HepG2 (cell line): Measurements from ENCODE around the gene RSPH9. TPM values are rescaled to one million over a fixed set of nuclear protein-coding genes. Genes with fewer than 3 reads are reported as not detected.

Experiments used
- ARNT ChIP-seq: fragments of 450-650 bp; IDR thresholded peaks from 2 replicates; pipeline ENCODE4 v1.6.1; 2017
- ISX ChIP-seq: sonication (generic); formaldehyde crosslinking; conservative IDR thresholded peaks from 2 replicates; pipeline ENCODE4 v1.5.0; 2020; ENCODE audit warnings: missing genetic modification reagents
- KAT7 ChIP-seq: IDR thresholded peaks from 2 replicates; pipeline ENCODE4 v1.6.1; 2018; ENCODE audit warnings: borderline replicate concordance, missing compliant biosample characterization
- KLF12 ChIP-seq: sonication (generic); formaldehyde crosslinking; IDR thresholded peaks from 2 replicates; pipeline ENCODE4 v1.4.0; 2020; ENCODE audit warnings: missing genetic modification reagents, borderline replicate concordance
- MAFF ChIP-seq: IDR thresholded peaks from 2 replicates; pipeline ENCODE4 v1.6.1; 2011; ENCODE audit warnings: low read depth, low read length, improper control_type of control experiment
- MAZ ChIP-seq, 2 experiments: sonication (generic) in 1 of 2; formaldehyde crosslinking in 1 of 2; IDR thresholded peaks; 2 replicates each; pipeline versions ENCODE4 v1.5.0 to v1.6.1; 2012 to 2020; ENCODE audit warnings: low read depth in 2 of 2, mild to moderate bottlenecking in 2 of 2, borderline replicate concordance in 1 of 2, improper control_type of control experiment in 1 of 2, low read length in 1 of 2, missing genetic modification reagents in 1 of 2, moderate library complexity in 1 of 2
- SSRP1 ChIP-seq: IDR thresholded peaks from 2 replicates; pipeline ENCODE4 v1.6.1; 2016; ENCODE audit warnings: control low read depth
- ZFAT ChIP-seq: sonication (generic); formaldehyde crosslinking; conservative IDR thresholded peaks from 2 replicates; pipeline ENCODE4 v1.8.1; 2023; ENCODE audit warnings: missing genetic modification reagents, inconsistent platforms
- ZNF350 ChIP-seq: sonication (generic); formaldehyde crosslinking; IDR thresholded peaks from 2 replicates; pipeline ENCODE4 v1.4.0; 2020; ENCODE audit warnings: mild to moderate bottlenecking, low read depth, missing genetic modification reagents, borderline replicate concordance
- ZNF724P ChIP-seq: sonication (generic); formaldehyde crosslinking; IDR thresholded peaks from 2 replicates; pipeline ENCODE4 v1.8.0; 2022; ENCODE audit warnings: missing genetic modification reagents, borderline replicate concordance
- ZNF839 ChIP-seq: sonication (generic); formaldehyde crosslinking; IDR thresholded peaks from 2 replicates; pipeline ENCODE4 v1.4.0; 2020; ENCODE audit warnings: missing genetic modification reagents, mild to moderate bottlenecking, borderline replicate concordance
- ZNF850 ChIP-seq: sonication (generic); formaldehyde crosslinking; conservative IDR thresholded peaks from 2 replicates; pipeline ENCODE4 v1.9.0; 2021; ENCODE audit warnings: mild to moderate bottlenecking, missing genetic modification reagents
- polyA plus RNA-seq, 8 experiments: library from polyadenylated mRNA; depleted of rRNA in 3 of 8; stranded (reverse) in 7 of 8; unstranded in 1 of 8; fragments of >200 nt; fragmentation: Illumina TruSeq in 4 of 8; extraction: Trizol in 4 of 8; gene quantifications; 2 replicates each; pipeline versions ENCODE4 v1.2.1 to v1.2.3, GENCODE V29; 2011 to 2016; ENCODE audit warnings: low read depth in 4 of 8, missing spikeins in 1 of 8, mixed read lengths in 1 of 8; ENCODE audit not compliant: insufficient read depth in 1 of 8
- total RNA-seq, 5 experiments: library from RNA; depleted of rRNA; stranded (reverse); fragments of >200 nt; fragmentation: Illumina TruSeq; extraction: Trizol; gene quantifications; 2 replicates each; pipeline ENCODE4 v1.2.3, GENCODE V29; 2016; ENCODE audit warnings: low read depth in 1 of 5
- TF ChIP-seq, protein P1 (sequence below): sonication (generic); formaldehyde crosslinking; conservative IDR thresholded peaks from 2 replicates; pipeline ENCODE4 v1.8.0; 2022; ENCODE audit warnings: missing genetic modification reagents
- TF ChIP-seq, protein P2 (sequence below): sonication (generic); formaldehyde crosslinking; conservative IDR thresholded peaks from 2 replicates; pipeline ENCODE4 v1.5.0; 2020; ENCODE audit warnings: missing genetic modification reagents
- TF ChIP-seq, protein P3 (sequence below): sonication (generic); formaldehyde crosslinking; IDR thresholded peaks from 2 replicates; pipeline ENCODE4 v1.4.0; 2020; ENCODE audit warnings: low read depth, mild to moderate bottlenecking, missing genetic modification reagents
- TF ChIP-seq, protein P4 (sequence below): sonication (generic); formaldehyde crosslinking; IDR thresholded peaks from 2 replicates; pipeline ENCODE4 v1.4.0; 2020; ENCODE audit warnings: missing genetic modification reagents
- TF ChIP-seq, protein P5 (sequence below): sonication (generic); formaldehyde crosslinking; IDR thresholded peaks from 2 replicates; pipeline ENCODE4 v1.5.0; 2020; ENCODE audit warnings: missing genetic modification reagents, mild to moderate bottlenecking, borderline replicate concordance

The RSPH9 gene
- total and polyA plus RNA-seq, 2 of the 13 experiments (the other 11 are each of a cell fraction or from before 2014, with no cell fraction given), result 0.04 TPM; not detected in 1

DNA sequence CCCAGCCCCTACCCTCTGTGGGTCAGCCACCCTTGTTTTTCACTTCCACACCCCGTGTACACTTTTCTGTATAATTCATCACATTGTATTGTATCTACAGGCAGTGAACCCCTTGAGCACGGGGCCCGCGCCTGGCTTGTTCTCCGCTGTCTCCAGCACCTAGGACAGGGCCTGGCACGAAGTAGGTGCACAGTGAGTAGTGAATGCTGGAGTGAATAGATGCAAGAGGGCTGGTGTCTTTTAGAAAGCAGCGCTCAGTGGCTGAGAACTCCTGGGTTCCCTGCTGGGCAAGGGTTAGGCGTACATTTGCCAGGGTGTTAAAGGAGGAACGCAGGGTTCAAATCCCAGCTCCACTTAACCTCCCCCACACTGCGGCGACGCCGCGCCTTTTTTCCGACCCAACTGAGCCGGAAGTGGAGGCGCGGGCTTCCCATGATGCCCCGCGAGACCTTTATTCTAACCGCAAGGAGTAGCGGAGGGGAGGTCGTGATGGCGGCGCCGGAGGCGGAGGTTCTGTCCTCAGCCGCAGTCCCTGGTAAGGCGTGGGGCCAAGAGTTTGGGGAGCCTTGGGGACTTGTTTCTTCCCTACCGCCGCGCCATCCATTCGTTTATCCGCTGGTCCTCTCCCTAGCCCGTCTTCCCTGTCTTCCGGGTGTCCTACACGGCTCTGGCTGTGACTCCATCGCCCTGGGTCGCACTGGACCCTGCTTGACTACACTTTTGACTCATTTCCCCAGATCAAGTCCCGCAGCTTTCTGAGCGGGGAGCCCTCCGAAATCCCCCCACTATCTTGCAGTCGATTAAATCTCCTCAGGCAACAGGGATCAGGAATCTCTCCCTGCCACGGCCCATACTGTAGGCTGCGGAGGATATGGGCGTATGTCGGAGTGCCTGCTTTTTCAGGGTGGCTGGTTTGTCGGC, 9.2 kb upstream of the RSPH9 start, which contains the start of gene MAD2L1BP (continued):
- TF ChIP-seq, protein P1, sequence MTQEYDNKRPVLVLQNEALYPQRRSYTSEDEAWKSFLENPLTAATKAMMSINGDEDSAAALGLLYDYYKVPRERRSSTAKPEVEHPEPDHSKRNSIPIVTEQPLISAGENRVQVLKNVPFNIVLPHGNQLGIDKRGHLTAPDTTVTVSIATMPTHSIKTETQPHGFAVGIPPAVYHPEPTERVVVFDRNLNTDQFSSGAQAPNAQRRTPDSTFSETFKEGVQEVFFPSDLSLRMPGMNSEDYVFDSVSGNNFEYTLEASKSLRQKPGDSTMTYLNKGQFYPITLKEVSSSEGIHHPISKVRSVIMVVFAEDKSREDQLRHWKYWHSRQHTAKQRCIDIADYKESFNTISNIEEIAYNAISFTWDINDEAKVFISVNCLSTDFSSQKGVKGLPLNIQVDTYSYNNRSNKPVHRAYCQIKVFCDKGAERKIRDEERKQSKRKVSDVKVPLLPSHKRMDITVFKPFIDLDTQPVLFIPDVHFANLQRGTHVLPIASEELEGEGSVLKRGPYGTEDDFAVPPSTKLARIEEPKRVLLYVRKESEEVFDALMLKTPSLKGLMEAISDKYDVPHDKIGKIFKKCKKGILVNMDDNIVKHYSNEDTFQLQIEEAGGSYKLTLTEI, result no peak
- TF ChIP-seq KLF12 (CRISPR knock-in tag), result peak; percentile 72
- TF ChIP-seq, protein P2, sequence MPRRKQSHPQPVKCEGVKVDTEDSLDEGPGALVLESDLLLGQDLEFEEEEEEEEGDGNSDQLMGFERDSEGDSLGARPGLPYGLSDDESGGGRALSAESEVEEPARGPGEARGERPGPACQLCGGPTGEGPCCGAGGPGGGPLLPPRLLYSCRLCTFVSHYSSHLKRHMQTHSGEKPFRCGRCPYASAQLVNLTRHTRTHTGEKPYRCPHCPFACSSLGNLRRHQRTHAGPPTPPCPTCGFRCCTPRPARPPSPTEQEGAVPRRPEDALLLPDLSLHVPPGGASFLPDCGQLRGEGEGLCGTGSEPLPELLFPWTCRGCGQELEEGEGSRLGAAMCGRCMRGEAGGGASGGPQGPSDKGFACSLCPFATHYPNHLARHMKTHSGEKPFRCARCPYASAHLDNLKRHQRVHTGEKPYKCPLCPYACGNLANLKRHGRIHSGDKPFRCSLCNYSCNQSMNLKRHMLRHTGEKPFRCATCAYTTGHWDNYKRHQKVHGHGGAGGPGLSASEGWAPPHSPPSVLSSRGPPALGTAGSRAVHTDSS (CRISPR knock-in tag), result no peak; the same call in 1 of the 2 replicates
- TF ChIP-seq, protein P3, sequence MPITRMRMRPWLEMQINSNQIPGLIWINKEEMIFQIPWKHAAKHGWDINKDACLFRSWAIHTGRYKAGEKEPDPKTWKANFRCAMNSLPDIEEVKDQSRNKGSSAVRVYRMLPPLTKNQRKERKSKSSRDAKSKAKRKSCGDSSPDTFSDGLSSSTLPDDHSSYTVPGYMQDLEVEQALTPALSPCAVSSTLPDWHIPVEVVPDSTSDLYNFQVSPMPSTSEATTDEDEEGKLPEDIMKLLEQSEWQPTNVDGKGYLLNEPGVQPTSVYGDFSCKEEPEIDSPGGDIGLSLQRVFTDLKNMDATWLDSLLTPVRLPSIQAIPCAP (CRISPR knock-in tag), result no peak
- 0 out of 2 replicates have a peak, but pooled peaks have one; percentile 71 for TF ChIP-seq ZNF850
- no peak for TF ChIP-seq ISX (CRISPR knock-in tag)
- 0 out of 2 replicates have a peak, but pooled peaks have one; percentile 70 for TF ChIP-seq ZNF839 (CRISPR knock-in tag)
- TF ChIP-seq, protein P4, sequence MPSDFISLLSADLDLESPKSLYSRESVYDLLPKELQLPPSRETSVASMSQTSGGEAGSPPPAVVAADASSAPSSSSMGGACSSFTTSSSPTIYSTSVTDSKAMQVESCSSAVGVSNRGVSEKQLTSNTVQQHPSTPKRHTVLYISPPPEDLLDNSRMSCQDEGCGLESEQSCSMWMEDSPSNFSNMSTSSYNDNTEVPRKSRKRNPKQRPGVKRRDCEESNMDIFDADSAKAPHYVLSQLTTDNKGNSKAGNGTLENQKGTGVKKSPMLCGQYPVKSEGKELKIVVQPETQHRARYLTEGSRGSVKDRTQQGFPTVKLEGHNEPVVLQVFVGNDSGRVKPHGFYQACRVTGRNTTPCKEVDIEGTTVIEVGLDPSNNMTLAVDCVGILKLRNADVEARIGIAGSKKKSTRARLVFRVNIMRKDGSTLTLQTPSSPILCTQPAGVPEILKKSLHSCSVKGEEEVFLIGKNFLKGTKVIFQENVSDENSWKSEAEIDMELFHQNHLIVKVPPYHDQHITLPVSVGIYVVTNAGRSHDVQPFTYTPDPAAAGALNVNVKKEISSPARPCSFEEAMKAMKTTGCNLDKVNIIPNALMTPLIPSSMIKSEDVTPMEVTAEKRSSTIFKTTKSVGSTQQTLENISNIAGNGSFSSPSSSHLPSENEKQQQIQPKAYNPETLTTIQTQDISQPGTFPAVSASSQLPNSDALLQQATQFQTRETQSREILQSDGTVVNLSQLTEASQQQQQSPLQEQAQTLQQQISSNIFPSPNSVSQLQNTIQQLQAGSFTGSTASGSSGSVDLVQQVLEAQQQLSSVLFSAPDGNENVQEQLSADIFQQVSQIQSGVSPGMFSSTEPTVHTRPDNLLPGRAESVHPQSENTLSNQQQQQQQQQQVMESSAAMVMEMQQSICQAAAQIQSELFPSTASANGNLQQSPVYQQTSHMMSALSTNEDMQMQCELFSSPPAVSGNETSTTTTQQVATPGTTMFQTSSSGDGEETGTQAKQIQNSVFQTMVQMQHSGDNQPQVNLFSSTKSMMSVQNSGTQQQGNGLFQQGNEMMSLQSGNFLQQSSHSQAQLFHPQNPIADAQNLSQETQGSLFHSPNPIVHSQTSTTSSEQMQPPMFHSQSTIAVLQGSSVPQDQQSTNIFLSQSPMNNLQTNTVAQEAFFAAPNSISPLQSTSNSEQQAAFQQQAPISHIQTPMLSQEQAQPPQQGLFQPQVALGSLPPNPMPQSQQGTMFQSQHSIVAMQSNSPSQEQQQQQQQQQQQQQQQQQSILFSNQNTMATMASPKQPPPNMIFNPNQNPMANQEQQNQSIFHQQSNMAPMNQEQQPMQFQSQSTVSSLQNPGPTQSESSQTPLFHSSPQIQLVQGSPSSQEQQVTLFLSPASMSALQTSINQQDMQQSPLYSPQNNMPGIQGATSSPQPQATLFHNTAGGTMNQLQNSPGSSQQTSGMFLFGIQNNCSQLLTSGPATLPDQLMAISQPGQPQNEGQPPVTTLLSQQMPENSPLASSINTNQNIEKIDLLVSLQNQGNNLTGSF (CRISPR knock-in tag), result no peak
- TF ChIP-seq ARNT, result no peak
- TF ChIP-seq SSRP1 (CRISPR knock-in tag), result no peak
- TF ChIP-seq, protein P5, sequence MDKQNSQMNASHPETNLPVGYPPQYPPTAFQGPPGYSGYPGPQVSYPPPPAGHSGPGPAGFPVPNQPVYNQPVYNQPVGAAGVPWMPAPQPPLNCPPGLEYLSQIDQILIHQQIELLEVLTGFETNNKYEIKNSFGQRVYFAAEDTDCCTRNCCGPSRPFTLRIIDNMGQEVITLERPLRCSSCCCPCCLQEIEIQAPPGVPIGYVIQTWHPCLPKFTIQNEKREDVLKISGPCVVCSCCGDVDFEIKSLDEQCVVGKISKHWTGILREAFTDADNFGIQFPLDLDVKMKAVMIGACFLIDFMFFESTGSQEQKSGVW (CRISPR knock-in tag), result 0 out of 2 replicates have a peak, but pooled peaks have one; percentile 16
- TF ChIP-seq MAFF, result no peak
- TF ChIP-seq KAT7 (CRISPR knock-in tag), result peak; percentile 96
- TF ChIP-seq ZFAT (CRISPR knock-in tag), result 0 out of 2 replicates have a peak, but pooled peaks have one; percentile 26
- peak; percentile 94 for TF ChIP-seq ZNF350 (CRISPR knock-in tag)
- no peak for TF ChIP-seq MAZ (IDR thresholded peaks at IDR 0.05; ENCODE audit: borderline replicate concordance, low read depth, low read length)
- peak; percentile 84 for TF ChIP-seq MAZ (CRISPR knock-in tag; IDR thresholded peaks at IDR 0.05; ENCODE audit: low read depth)
- no peak for TF ChIP-seq ZNF724P (CRISPR knock-in tag)
